Measurements from ENCODE around the gene KRTAP4-7. TPM values are rescaled to one million over a fixed set of nuclear protein-coding genes. Genes with fewer than 3 reads are reported as not detected.
"Not testable (repeated sequence)": the region's sequence is repeated elsewhere in the genome, so short reads cannot be mapped to it uniquely, and the experiment has no call there.

KRTAP4-7 gene
- total RNA-seq, 2 donors from 2014 or later = not detected

DNA sequence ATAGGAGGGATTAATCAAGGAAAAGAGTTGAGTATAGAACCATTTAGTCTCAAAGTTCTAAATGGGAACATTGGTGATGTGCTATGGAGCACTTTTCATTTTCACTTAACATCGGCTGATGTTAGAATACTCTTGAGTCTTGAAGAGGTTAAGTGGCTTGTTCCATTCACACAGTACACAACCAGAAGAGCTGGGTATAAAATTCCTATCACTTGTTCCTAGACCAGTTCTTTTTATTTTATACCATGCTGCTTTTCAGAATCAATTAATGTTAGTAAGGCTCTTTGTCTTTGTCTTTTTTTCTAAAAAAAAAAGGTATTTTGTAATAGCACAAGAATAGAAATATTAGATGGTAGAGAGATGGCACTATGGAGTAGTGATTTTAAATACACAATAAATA, 41.0 kb upstream of the KRTAP4-7 start:
- no peaks in the 10 kb centered on the region for H3K9me3 ChIP-seq (ENCODE audit: control insufficient read depth, low read length)
- Mint-ChIP-seq H3K4me1 (peaks cover 4% of the 10 kb centered on the region), H3K9me3 (no peaks in the 10 kb centered on the region), H3K36me3 (ENCODE audit: low read depth) (no peaks in the 10 kb centered on the region), H3K4me3 (no peak overlapping the region), H3K27me3 (ENCODE audit: insufficient read depth) (no peaks in the 10 kb centered on the region), H3K27ac (no peak overlapping the region)
- H3K27me3 ChIP-seq (ENCODE audit: control insufficient read depth, insufficient read depth, low read length, poor library complexity, severe bottlenecking) = no peaks in the 10 kb centered on the region
- no peak overlapping the region for H3K27ac ChIP-seq (ENCODE audit: low read depth, low read length)
- WGBS, 2 experiments (ENCODE audit: insufficient coverage in 1 of 2, insufficient read length in 1 of 2) = 100% methylated on average over 1 of the region's 1 CpG; no CpG with 5 or more reads in 1 of the 2 experiments
- no peaks in the 10 kb centered on the region for H3K4me1 ChIP-seq (ENCODE audit: control insufficient read depth, insufficient read depth, low read length)
- no peak overlapping the region for H3K9ac ChIP-seq (ENCODE audit: extremely low read depth, low read length, poor library complexity, severe bottlenecking)
- no peak for DNase-seq
- H3K36me3 ChIP-seq (ENCODE audit: control insufficient read depth, insufficient read depth, low read length) = no peaks in the 10 kb centered on the region
- no peak overlapping the region for H3K4me3 ChIP-seq (ENCODE audit: low read length)
- TF ChIP-seq, protein P1, sequence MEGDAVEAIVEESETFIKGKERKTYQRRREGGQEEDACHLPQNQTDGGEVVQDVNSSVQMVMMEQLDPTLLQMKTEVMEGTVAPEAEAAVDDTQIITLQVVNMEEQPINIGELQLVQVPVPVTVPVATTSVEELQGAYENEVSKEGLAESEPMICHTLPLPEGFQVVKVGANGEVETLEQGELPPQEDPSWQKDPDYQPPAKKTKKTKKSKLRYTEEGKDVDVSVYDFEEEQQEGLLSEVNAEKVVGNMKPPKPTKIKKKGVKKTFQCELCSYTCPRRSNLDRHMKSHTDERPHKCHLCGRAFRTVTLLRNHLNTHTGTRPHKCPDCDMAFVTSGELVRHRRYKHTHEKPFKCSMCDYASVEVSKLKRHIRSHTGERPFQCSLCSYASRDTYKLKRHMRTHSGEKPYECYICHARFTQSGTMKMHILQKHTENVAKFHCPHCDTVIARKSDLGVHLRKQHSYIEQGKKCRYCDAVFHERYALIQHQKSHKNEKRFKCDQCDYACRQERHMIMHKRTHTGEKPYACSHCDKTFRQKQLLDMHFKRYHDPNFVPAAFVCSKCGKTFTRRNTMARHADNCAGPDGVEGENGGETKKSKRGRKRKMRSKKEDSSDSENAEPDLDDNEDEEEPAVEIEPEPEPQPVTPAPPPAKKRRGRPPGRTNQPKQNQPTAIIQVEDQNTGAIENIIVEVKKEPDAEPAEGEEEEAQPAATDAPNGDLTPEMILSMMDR (conservative IDR thresholded peaks at IDR 0.05) = no peak

DNA sequence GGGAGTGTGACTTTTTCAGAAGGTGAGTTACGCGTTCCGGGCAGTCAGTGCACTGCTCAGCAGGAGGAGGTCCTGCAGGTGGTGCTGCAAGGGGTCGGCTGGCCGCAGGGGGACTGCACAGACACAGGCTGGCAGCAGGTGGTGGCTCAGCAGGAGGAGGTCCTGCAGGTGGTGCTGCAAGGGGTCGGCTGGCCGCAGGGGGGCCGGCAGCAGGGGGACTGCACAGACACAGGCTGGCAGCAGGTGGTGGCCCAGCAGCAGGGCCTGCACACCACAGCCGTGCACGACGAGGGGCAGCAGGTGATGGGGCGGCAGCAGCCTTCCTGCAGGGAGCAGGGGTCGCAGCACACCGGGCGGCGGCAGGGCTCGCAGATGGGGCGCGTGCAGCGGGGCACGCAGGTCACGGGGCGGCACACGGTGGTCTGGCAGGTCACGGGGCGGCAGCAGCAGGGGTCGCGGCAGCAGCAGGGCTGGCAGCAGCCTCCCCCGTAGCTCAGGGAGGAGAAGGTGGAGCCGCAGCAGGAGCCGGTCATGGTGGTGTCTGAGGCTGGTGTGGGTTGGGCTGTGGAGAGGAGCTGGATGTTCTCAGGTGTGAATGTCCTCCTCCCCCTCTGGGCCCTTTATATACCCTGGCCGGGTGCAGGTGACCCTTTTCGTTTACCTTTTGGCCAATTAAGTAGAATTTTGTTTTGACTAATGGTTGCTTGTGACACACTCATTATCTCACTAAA, 37.0 kb upstream of the KRTAP4-7 start, which contains the start of gene KRTAP2-1:
Gene KRTAP2-1, minus strand, starts transcription at position 582 of the 731 bp plus-strand sequence. Its CDS starts 49 bp downstream, at position 533.
- H3K36me3 Mint-ChIP-seq (ENCODE audit: low read depth); H3K27ac Mint-ChIP-seq; H3K27me3 ChIP-seq (ENCODE audit: control insufficient read depth, insufficient read depth, low read length, poor library complexity, severe bottlenecking); H3K4me3 ChIP-seq (ENCODE audit: low read length); H3K4me1 ChIP-seq (ENCODE audit: control insufficient read depth, insufficient read depth, low read length); H3K4me3 Mint-ChIP-seq; H3K9me3 Mint-ChIP-seq; H3K27ac ChIP-seq (ENCODE audit: low read depth, low read length); DNase-seq; H3K9ac ChIP-seq (ENCODE audit: extremely low read depth, low read length, poor library complexity, severe bottlenecking); H3K9me3 ChIP-seq (ENCODE audit: control insufficient read depth, low read length); H3K27me3 Mint-ChIP-seq (ENCODE audit: insufficient read depth); H3K36me3 ChIP-seq (ENCODE audit: control insufficient read depth, insufficient read depth, low read length): not testable (repeated sequence)
- WGBS, 2 experiments (ENCODE audit: insufficient coverage in 1 of 2, insufficient read length in 1 of 2) = 97% methylated on average over 6 of the region's 33 CpGs; no CpG with 5 or more reads in 1 of the 2 experiments
- H3K4me1 Mint-ChIP-seq = peaks cover 14% of the 10 kb centered on the region

DNA sequence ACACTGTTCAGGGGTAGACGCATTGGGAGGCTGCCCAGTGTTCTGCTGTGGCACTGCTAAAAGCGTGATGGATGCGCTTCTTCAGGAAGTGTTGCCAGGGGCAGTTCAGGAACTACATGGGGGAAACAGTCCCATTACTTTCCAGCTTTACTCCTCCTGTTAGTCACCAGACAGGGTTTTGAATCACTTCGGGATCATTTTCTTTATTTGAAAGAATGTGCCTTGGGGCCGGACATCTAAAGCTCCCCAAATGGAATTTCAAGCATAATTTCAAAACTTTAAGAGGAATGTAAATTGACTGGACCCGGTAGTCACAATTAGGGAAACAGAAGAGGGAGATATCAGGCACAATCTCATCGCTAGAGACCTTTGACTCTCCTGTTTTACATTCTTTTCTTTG, 35.5 kb upstream of the KRTAP4-7 start:
- Histone ChIP-seq H3K4me1 (ENCODE audit: control insufficient read depth, insufficient read depth, low read length) (no peaks in the 10 kb centered on the region), H3K9ac (ENCODE audit: extremely low read depth, low read length, poor library complexity, severe bottlenecking) (no peak overlapping the region), H3K27me3 (ENCODE audit: control insufficient read depth, insufficient read depth, low read length, poor library complexity, severe bottlenecking) (no peaks in the 10 kb centered on the region), H3K9me3 (ENCODE audit: control insufficient read depth, low read length) (no peaks in the 10 kb centered on the region), H3K36me3 (ENCODE audit: control insufficient read depth, insufficient read depth, low read length) (no peaks in the 10 kb centered on the region), H3K4me3 (ENCODE audit: low read length) (no peak overlapping the region), H3K27ac (ENCODE audit: low read depth, low read length) (no peak overlapping the region)
- Mint-ChIP-seq H3K27me3 (ENCODE audit: insufficient read depth) (no peaks in the 10 kb centered on the region), H3K4me3 (no peak overlapping the region), H3K27ac (no peak overlapping the region), H3K4me1 (peaks cover 14% of the 10 kb centered on the region), H3K9me3 (no peaks in the 10 kb centered on the region), H3K36me3 (ENCODE audit: low read depth) (no peaks in the 10 kb centered on the region)
- no peak for DNase-seq
- 87 to 88% methylated on average over 7 of the region's 7 CpGs for WGBS, 2 experiments (ENCODE audit: insufficient coverage in 1 of 2, insufficient read length in 1 of 2)
- TF ChIP-seq, protein P1 (conservative IDR thresholded peaks at IDR 0.05) = no peak

Data from endodermal cell (in vitro differentiated cells).